Ovary (tissue), 9 donors: ENCODE measurements around the gene ESYT2. TPM values are rescaled to one million over a fixed set of nuclear protein-coding genes. Genes with fewer than 3 reads are reported as not detected.

Source experiments
- DNase-seq, 5 donors: peaks; one replicate each; pipeline ENCODE4 v3.0.0-alpha.2; 2019 to 2020
- H3K27ac ChIP-seq, 2 donors: fragments of 200-600 bp; one replicate each; pipeline versions ENCODE4 v1.5.1 to v1.8.0; 2019 to 2022
- H3K27me3 ChIP-seq: fragments of 200-600 bp; one replicate; pipeline ENCODE4 v1.8.0; 2022
- H3K36me3 ChIP-seq: fragments of 200-600 bp; sonication (generic); one replicate; pipeline ENCODE4 v1.5.1; 2019
- H3K4me1 ChIP-seq: one replicate; pipeline ENCODE4 v1.8.1; 2013; ENCODE audit warnings: mild to moderate bottlenecking, moderate library complexity; ENCODE audit not compliant: insufficient read depth
- H3K4me3 ChIP-seq: fragments of 200-600 bp; sonication (generic); one replicate; pipeline ENCODE4 v1.5.1; 2017
- H3K9me3 ChIP-seq, 2 donors: fragments of 200-600 bp in 1 of 2; sonication (generic) in 1 of 2; one replicate each; pipeline versions ENCODE4 v1.5.1 to v1.8.1; 2013 to 2019; ENCODE audit warnings: mild to moderate bottlenecking in 1 of 2, moderate library complexity in 1 of 2
- CTCF ChIP-seq, 3 donors: fragments of 450-650 bp in 2 of 3; fragments of 200-600 bp in 1 of 3; IDR thresholded peaks; one replicate each; pipeline versions ENCODE4 v1.5.1 to v1.8.0; 2016 to 2022; ENCODE audit warnings: antibody characterized with exemption in 3 of 3, mild to moderate bottlenecking in 1 of 3
- EP300 ChIP-seq: sonication (generic); formaldehyde crosslinking; IDR thresholded peaks from one replicate; pipeline ENCODE4 v1.6.1; 2017; ENCODE audit warnings: antibody characterized with exemption
- POLR2A ChIP-seq: fragments of 450-650 bp; IDR thresholded peaks from one replicate; pipeline ENCODE4 v1.6.1; 2017; ENCODE audit warnings: antibody characterized with exemption, mild to moderate bottlenecking, moderate library complexity
- WGBS, 3 donors: extraction: QIAGEN DNeasy Blood & Tissue Kit in 1 of 3; methylation state at CpG; one replicate each; pipeline versions ENCODE4 v1.1.5 to v1.1.7; 2013 to 2017; 5-methylcytosine and 5-hydroxymethylcytosine counted together
- intact Hi-C, 4 donors: fragments of 100-400 bp; cut with DNase I; formaldehyde crosslinking; loops; one replicate each; pipeline versions ENCODE4 v1.11.0 to v1.15.1; 2022 to 2023
- polyA plus RNA-seq, 2 donors: library from polyadenylated mRNA; stranded (reverse); fragments of 200-250 nt in 1 of 2; fragments of 350-450 nt in 1 of 2; fragmentation: Illumina TruSeq in 1 of 2; extraction: RNeasy Lipid Tissue Mini Kit (QIAGEN cat#74804) in 1 of 2; gene quantifications; one replicate each; pipeline ENCODE4 v1.2.3, GENCODE V29; 2013 to 2014
- total RNA-seq, 7 donors: library from RNA; depleted of rRNA in 2 of 7; stranded (reverse); fragments of >200 nt in 2 of 7; fragmentation: NEBNext Ultra II Directional in 3 of 7; extraction: Animal tissue kit (Norgen Biotek cat#: 25700) in 3 of 7; gene quantifications; one replicate each; pipeline versions ENCODE4 v1.1.0 to v1.2.4, GENCODE V29; 2016 to 2023
- donor health status: DM: no; HTN: no; CAD: no; lungs with moderate emphysema.
- donor health status: DM: no; HTN: no; CAD: no.
- donor health status: Bipolar disorder and iron deficiency.
- donor health status: DM: yes; HTN: yes; CAD: no.
- donor health status: DM: no; HTN: no; CAD: no.
- donor health status: DM: yes; HTN: yes; CAD: no.

Gene ESYT2
- total and polyA plus RNA-seq, 9 donors: 42.7 to 147 (median 91.6) TPM

- Histone ChIP-seq H3K4me1 (peaks cover 5% of the 10 kb centered on the region), H3K9me3 (no peaks in the 10 kb centered on the region), H3K27ac (no peak overlapping the region), H3K4me3 (no peak overlapping the region), H3K36me3 (no peaks in the 10 kb centered on the region), H3K27me3 (no peaks in the 10 kb centered on the region)
- DNase-seq: no peak
- 75 to 82% (median 78%) methylated on average over 11 of the region's 11 CpGs for WGBS, 3 donors
- TF ChIP-seq EP300: no peak
- no peak for TF ChIP-seq POLR2A
- no peak for TF ChIP-seq CTCF (IDR thresholded peaks at IDR 0.05)
- intact Hi-C loops: no loop called here
Measured at GRCh38 chr7:158861936-158862704, 32.8 kb upstream of the ESYT2 start.

- H3K9me3 ChIP-seq: no peaks in the 10 kb centered on the region
- intact Hi-C loops: no loop called here
- no peaks in the 10 kb centered on the region for H3K36me3 ChIP-seq
- peaks cover 4% of the 10 kb centered on the region for H3K4me1 ChIP-seq
- WGBS, 3 donors: 65 to 67% (median 66%) methylated on average over 15 of the region's 15 CpGs
- H3K27me3 ChIP-seq: no peaks in the 10 kb centered on the region
- TF ChIP-seq POLR2A: no peak
- no peak for TF ChIP-seq EP300
- no peak for TF ChIP-seq CTCF (IDR thresholded peaks at IDR 0.05)
- no peak overlapping the region for H3K27ac ChIP-seq
- no peak overlapping the region for H3K4me3 ChIP-seq
- DNase-seq: no peak
Measured at GRCh38 chr7:158861004-158861787, 31.9 kb upstream of the ESYT2 start.

GRCh38 chr7:158860394-158860793 lies 31.1 kb upstream of the ESYT2 start:
- no peak for DNase-seq
- Histone ChIP-seq H3K27ac (no peak overlapping the region), H3K4me1 (peaks cover 1% of the 10 kb centered on the region), H3K4me3 (no peak overlapping the region), H3K27me3 (no peaks in the 10 kb centered on the region), H3K36me3 (no peaks in the 10 kb centered on the region), H3K9me3 (no peaks in the 10 kb centered on the region)
- WGBS, 3 donors: 96 to 100% (median 97%) methylated on average over 1 of the region's 1 CpG
- intact Hi-C loops: no loop called here
- TF ChIP-seq POLR2A (no peak), EP300 (no peak), CTCF (IDR thresholded peaks at IDR 0.05) (no peak)

- intact Hi-C loops: no loop called here
- WGBS, 3 donors: 72 to 84% (median 79%) methylated on average over 5 of the region's 5 CpGs
Measured at GRCh38 chr7:158858592-158859503, 29.5 kb upstream of the ESYT2 start.

More at GRCh38 chr7:158858592-158859503, 29.5 kb upstream of the ESYT2 start:
- TF ChIP-seq EP300 (no peak), POLR2A (no peak), CTCF (IDR thresholded peaks at IDR 0.05) (no peak)
- DNase-seq: no peak
- no peaks in the 10 kb centered on the region for H3K9me3 ChIP-seq
- no peak overlapping the region for H3K27ac ChIP-seq
- H3K4me3 ChIP-seq: no peak overlapping the region
- no peaks in the 10 kb centered on the region for H3K36me3 ChIP-seq
- H3K27me3 ChIP-seq: no peaks in the 10 kb centered on the region
- peaks cover 1% of the 10 kb centered on the region for H3K4me1 ChIP-seq
